Neuronal stem cell (in vitro differentiated cells): ENCODE results near the gene NTSR1.

Experiments
- DNase-seq: peaks from one replicate; pipeline ENCODE4 v3.0.0-alpha.2; 2013; ENCODE audit warnings: low spot score
- H2AFZ ChIP-seq: one replicate; pipeline ENCODE4 v1.6.1; 2013; ENCODE audit warnings: mild to moderate bottlenecking, low read length, inconsistent platforms
- H2AK5ac ChIP-seq: 2 replicates; pipeline ENCODE4 v1.6.1; 2013; ENCODE audit warnings: low read depth, mild to moderate bottlenecking, inconsistent platforms, low read length, moderate library complexity, mixed read lengths
- H2BK120ac ChIP-seq: 2 replicates; pipeline ENCODE4 v1.6.1; 2013; ENCODE audit warnings: low read depth, mild to moderate bottlenecking, inconsistent platforms, low read length, moderate library complexity, mixed read lengths
- H2BK12ac ChIP-seq: one replicate; pipeline ENCODE4 v1.6.1; 2013; ENCODE audit warnings: low read length, inconsistent platforms
- H2BK15ac ChIP-seq: 2 replicates; pipeline ENCODE4 v1.6.1; 2013; ENCODE audit warnings: mild to moderate bottlenecking, low read length, inconsistent platforms, mixed read lengths
- H2BK5ac ChIP-seq: one replicate; pipeline ENCODE4 v1.6.1; 2013; ENCODE audit warnings: inconsistent platforms, mild to moderate bottlenecking, low read length, moderate library complexity
- H3K14ac ChIP-seq: one replicate; pipeline ENCODE4 v1.6.1; 2013; ENCODE audit warnings: low read length, inconsistent platforms
- H3K18ac ChIP-seq: 2 replicates; pipeline ENCODE4 v1.6.1; 2013; ENCODE audit warnings: low read length, inconsistent platforms
- H3K23ac ChIP-seq: 2 replicates; pipeline ENCODE4 v1.6.1; 2013; ENCODE audit warnings: low read depth, mild to moderate bottlenecking, mixed read lengths, low read length, inconsistent platforms; ENCODE audit not compliant: poor library complexity
- H3K27ac ChIP-seq: replicated peaks from 3 replicates; pipeline ENCODE4 v1.5.1; 2013; ENCODE audit warnings: low read length, inconsistent platforms
- H3K27me3 ChIP-seq, 3 experiments: 2 replicates each; pipeline ENCODE4 v1.6.1; 2013; ENCODE audit warnings: low read length in 3 of 3, mild to moderate bottlenecking in 2 of 3, inconsistent platforms in 1 of 3, low read depth in 1 of 3, mixed read lengths in 1 of 3, moderate library complexity in 1 of 3; ENCODE audit not compliant: control insufficient read depth in 3 of 3, insufficient read depth in 3 of 3
- H3K36me3 ChIP-seq, 2 donors: replicated peaks in 1 of 2; 2 replicates each; pipeline ENCODE4 v1.6.1; 2013; ENCODE audit warnings: low read length in 2 of 2; ENCODE audit not compliant: control insufficient read depth in 2 of 2, insufficient read depth in 2 of 2
- H3K4ac ChIP-seq: 2 replicates; pipeline ENCODE4 v1.6.1; 2013; ENCODE audit warnings: inconsistent platforms, mild to moderate bottlenecking, low read length, moderate library complexity
- H3K4me1 ChIP-seq, 2 donors: 1 replicate in 1 of 2; 2 replicates in 1 of 2; pipeline ENCODE4 v1.6.1; 2013; ENCODE audit warnings: low read length in 2 of 2, low read depth in 1 of 2; ENCODE audit not compliant: control insufficient read depth in 2 of 2, insufficient read depth in 1 of 2
- H3K4me2 ChIP-seq: one replicate; pipeline ENCODE4 v1.6.1; 2013; ENCODE audit warnings: mild to moderate bottlenecking, low read length, inconsistent platforms; ENCODE audit not compliant: insufficient read depth, poor library complexity, severe bottlenecking
- H3K4me3 ChIP-seq, 2 donors: 2 replicates each; pipeline ENCODE4 v1.5.1; 2013; ENCODE audit warnings: low read length in 2 of 2, mild to moderate bottlenecking in 2 of 2, inconsistent platforms in 1 of 2, moderate library complexity in 1 of 2
- H3K79me1 ChIP-seq: one replicate; pipeline ENCODE4 v1.6.1; 2013; ENCODE audit warnings: low read depth, mild to moderate bottlenecking, inconsistent platforms, low read length, moderate library complexity
- H3K9ac ChIP-seq: one replicate; pipeline ENCODE4 v1.6.1; 2013; ENCODE audit warnings: mild to moderate bottlenecking, low read depth, low read length, inconsistent platforms; ENCODE audit not compliant: poor library complexity
- H3K9me3 ChIP-seq, 2 donors: replicated peaks in 1 of 2; 2 replicates each; pipeline versions ENCODE3 to v1.6.1; 2013; ENCODE audit warnings: low read length in 2 of 2, mild to moderate bottlenecking in 2 of 2, inconsistent platforms in 1 of 2, low read depth in 1 of 2, mixed read lengths in 1 of 2, moderate library complexity in 1 of 2; ENCODE audit not compliant: control insufficient read depth in 2 of 2, insufficient read depth in 1 of 2
- H4K8ac ChIP-seq: one replicate; pipeline ENCODE4 v1.6.1; 2013; ENCODE audit warnings: low read depth, mild to moderate bottlenecking, inconsistent platforms, low read length, moderate library complexity
- H4K91ac ChIP-seq: one replicate; pipeline ENCODE4 v1.6.1; 2013; ENCODE audit warnings: low read length, low read depth, mild to moderate bottlenecking, inconsistent platforms; ENCODE audit not compliant: poor library complexity
- WGBS, 2 donors: extraction: QIAGEN DNeasy Blood & Tissue Kit; methylation state at CpG; one replicate each; pipeline ENCODE4 v1.1.7; 2013; ENCODE audit warnings: missing lambda C conversion rate in 2 of 2, mixed read lengths in 1 of 2; ENCODE audit not compliant: insufficient read length in 2 of 2, insufficient replicate concordance in 1 of 2; ENCODE audit errors: extremely low coverage in 2 of 2; 5-methylcytosine and 5-hydroxymethylcytosine counted together

Gene NTSR1

GRCh38 chr20:62686869-62687830, 21.5 kb upstream of the NTSR1 start:
- H2AK5ac ChIP-seq = peak overlapping the region; percentile 48
- H3K9ac ChIP-seq = no peak overlapping the region
- H2AFZ ChIP-seq = no peak overlapping the region
- peak overlapping the region; percentile 95 for H2BK12ac ChIP-seq
- no peaks in the 10 kb centered on the region for H3K36me3 ChIP-seq
- H3K14ac ChIP-seq = peak overlapping the region; percentile 65
- peaks cover 11 to 20% of the 10 kb centered on the region in 2 donors for H3K4me1 ChIP-seq
- H3K79me1 ChIP-seq = no peaks in the 10 kb centered on the region
- H4K8ac ChIP-seq = no peak overlapping the region
- H2BK5ac ChIP-seq = no peak overlapping the region
- no peak overlapping the region for H3K4me2 ChIP-seq
- H3K4ac ChIP-seq = no peak overlapping the region
- H3K27me3 ChIP-seq = peaks cover 0 to 25% (median 0%) of the 10 kb centered on the region in 3 experiments
- peak overlapping the region; percentile 16 for H4K91ac ChIP-seq
- no peak overlapping the region for H3K27ac ChIP-seq
- peak overlapping the region; percentile 10 for H3K23ac ChIP-seq
- peak overlapping the region; percentile 90 for H3K18ac ChIP-seq
- no peak for DNase-seq
- WGBS, 2 donors = no CpG with 5 or more reads among the region's 37 CpGs
- H2BK15ac ChIP-seq = peak overlapping the region; percentile 97
- H3K9me3 ChIP-seq = no peaks in the 10 kb centered on the region
- H3K4me3 ChIP-seq = peak overlapping the region in 1 of 2 donors; percentile 54
- H2BK120ac ChIP-seq = no peak overlapping the region

GRCh38 chr20:62688083-62688482, 20.6 kb upstream of the NTSR1 start:
- Histone ChIP-seq H3K9ac (no peak overlapping the region), H3K27me3 (peaks cover 0 to 18% (median 0%) of the 10 kb centered on the region in 3 experiments), H3K18ac (peak overlapping the region; percentile 4), H2BK12ac (no peak overlapping the region), H3K4ac (no peak overlapping the region), H3K79me1 (no peaks in the 10 kb centered on the region), H4K91ac (no peak overlapping the region), H3K36me3 (no peaks in the 10 kb centered on the region), H3K27ac (no peak overlapping the region), H2BK15ac (peak overlapping the region; percentile 74), H2AK5ac (no peak overlapping the region), H3K4me2 (no peak overlapping the region), H2BK120ac (no peak overlapping the region), H3K9me3 (no peaks in the 10 kb centered on the region), H3K14ac (no peak overlapping the region), H2BK5ac (no peak overlapping the region), H2AFZ (no peak overlapping the region), H3K4me3 (no peak overlapping the region), H3K4me1 (peaks cover 11 to 20% of the 10 kb centered on the region in 2 donors), H3K23ac (no peak overlapping the region), H4K8ac (no peak overlapping the region)
- no CpG with 5 or more reads among the region's 11 CpGs for WGBS, 2 donors
- no peak for DNase-seq

DNA sequence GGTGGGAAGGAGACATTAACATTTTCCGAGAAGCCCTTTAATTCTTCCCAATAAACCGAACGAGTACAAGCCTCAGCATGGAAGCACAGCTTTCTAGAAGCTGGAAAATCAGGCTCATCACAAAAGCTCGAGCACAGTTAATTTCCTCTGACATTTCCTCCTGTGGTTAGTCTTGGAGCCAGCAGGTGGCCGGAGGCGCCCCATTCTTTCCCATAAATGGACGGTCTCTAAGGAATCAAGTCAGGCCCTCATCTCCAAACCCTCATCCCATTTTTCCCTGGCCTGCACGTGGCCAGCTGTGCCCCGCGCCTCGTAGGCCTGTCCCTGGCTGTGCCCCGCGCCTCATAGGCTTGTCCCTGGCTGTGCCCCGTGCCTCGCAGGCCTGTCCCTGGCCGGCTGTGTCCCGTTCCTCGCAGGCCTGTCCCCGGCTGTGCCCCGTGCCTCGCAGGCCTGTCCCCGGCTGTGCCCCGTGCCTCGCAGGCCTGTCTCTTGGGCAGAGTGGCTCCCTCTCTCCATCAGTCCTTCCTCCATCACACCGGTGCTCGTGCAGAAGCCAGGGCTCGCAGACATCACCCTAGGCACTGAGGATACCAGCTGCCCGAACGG, 19.7 kb upstream of the NTSR1 start:
- peak overlapping the region; percentile 95 for H2BK15ac ChIP-seq
- no peak overlapping the region for H3K4me2 ChIP-seq
- no peak overlapping the region for H2BK12ac ChIP-seq
- H3K4me1 ChIP-seq = peaks cover 11 to 20% of the 10 kb centered on the region in 2 donors
- no peak overlapping the region for H3K9ac ChIP-seq
- peak overlapping the region; percentile 4 for H3K18ac ChIP-seq
- H2AFZ ChIP-seq = no peak overlapping the region
- H2AK5ac ChIP-seq = peak overlapping the region; percentile 33
- no CpG with 5 or more reads among the region's 29 CpGs for WGBS, 2 donors
- no peak overlapping the region for H3K4me3 ChIP-seq
- H3K23ac ChIP-seq = peak overlapping the region; percentile 45
- DNase-seq = no peak
- no peaks in the 10 kb centered on the region for H3K9me3 ChIP-seq
- no peak overlapping the region for H3K4ac ChIP-seq
- no peak overlapping the region for H4K91ac ChIP-seq
- no peak overlapping the region for H4K8ac ChIP-seq
- H3K14ac ChIP-seq = no peak overlapping the region
- H3K27me3 ChIP-seq = peaks cover 0 to 18% (median 0%) of the 10 kb centered on the region in 3 experiments
- no peaks in the 10 kb centered on the region for H3K36me3 ChIP-seq
- peak overlapping the region; percentile 58 for H2BK5ac ChIP-seq
- no peaks in the 10 kb centered on the region for H3K79me1 ChIP-seq
- no peak overlapping the region for H3K27ac ChIP-seq
- no peak overlapping the region for H2BK120ac ChIP-seq

GRCh38 chr20:62689861-62690260, 18.8 kb upstream of the NTSR1 start:
- H2AFZ ChIP-seq = no peak overlapping the region
- no peak overlapping the region for H3K27ac ChIP-seq
- peak overlapping the region; percentile 58 for H2BK5ac ChIP-seq
- no CpG with 5 or more reads among the region's 17 CpGs for WGBS, 2 donors
- peak overlapping the region; percentile 88 for H3K9ac ChIP-seq
- no peaks in the 10 kb centered on the region for H3K36me3 ChIP-seq
- H2BK15ac ChIP-seq = peak overlapping the region; percentile 95
- H3K23ac ChIP-seq = peak overlapping the region; percentile 75
- H2BK12ac ChIP-seq = peak overlapping the region; percentile 69
- no peak overlapping the region for H4K91ac ChIP-seq
- no peak for DNase-seq
- peaks cover 0 to 18% (median 0%) of the 10 kb centered on the region in 3 experiments for H3K27me3 ChIP-seq
- H2AK5ac ChIP-seq = peak overlapping the region; percentile 33
- no peak overlapping the region for H3K4me2 ChIP-seq
- H3K4me1 ChIP-seq = peaks cover 11 to 19% of the 10 kb centered on the region in 2 donors
- H2BK120ac ChIP-seq = peak overlapping the region; percentile 40
- no peak overlapping the region for H3K4me3 ChIP-seq
- H3K4ac ChIP-seq = no peak overlapping the region
- no peak overlapping the region for H4K8ac ChIP-seq
- no peaks in the 10 kb centered on the region for H3K9me3 ChIP-seq
- H3K14ac ChIP-seq = peak overlapping the region; percentile 75
- H3K79me1 ChIP-seq = no peaks in the 10 kb centered on the region
- H3K18ac ChIP-seq = peak overlapping the region; percentile 4
